Gastrocnemius medialis (tissue), 4 donors: ENCODE measurements around the gene BBS9. TPM values are rescaled to one million over a fixed set of nuclear protein-coding genes. Genes with fewer than 3 reads are reported as not detected.
"Not testable (repeated sequence)": the region's sequence is repeated elsewhere in the genome, so short reads cannot be mapped to it uniquely, and the experiment has no call there.

Experiments
- ATAC-seq, 2 donors: fragments of 150-250 bp; one replicate each; pipeline ENCODE4 v1.9.1; 2016
- DNase-seq, 2 donors: peaks; one replicate each; pipeline ENCODE4 v3.0.0-alpha.2; 2019
- H3K27ac ChIP-seq, 4 donors: fragments of 200-600 bp; sonication (generic); 1 replicate in 1 of 4; 2 replicates in 3 of 4; pipeline ENCODE4 v1.5.1; 2016 to 2018; ENCODE audit warnings: mild to moderate bottlenecking in 2 of 4, moderate library complexity in 1 of 4
- H3K27me3 ChIP-seq, 3 donors: fragments of 200-600 bp; sonication (generic) in 2 of 3; 1 replicate in 1 of 3; 2 replicates in 2 of 3; pipeline versions ENCODE4 v1.5.1 to v1.6.0; 2016 to 2019; ENCODE audit warnings: mild to moderate bottlenecking in 1 of 3, moderate library complexity in 1 of 3
- H3K36me3 ChIP-seq, 2 donors: fragments of 200-600 bp; sonication (generic) in 1 of 2; one replicate each; pipeline ENCODE4 v1.5.1; 2017 to 2018
- H3K4me1 ChIP-seq, 2 donors: fragments of 200-600 bp; sonication (generic) in 1 of 2; one replicate each; pipeline ENCODE4 v1.5.1; 2016 to 2017; ENCODE audit warnings: mild to moderate bottlenecking in 2 of 2
- H3K4me3 ChIP-seq, 4 donors: fragments of 200-600 bp; sonication (generic) in 3 of 4; 1 replicate in 1 of 4; 2 replicates in 3 of 4; pipeline ENCODE4 v1.5.1; 2016 to 2019; ENCODE audit warnings: mild to moderate bottlenecking in 2 of 4
- H3K9me3 ChIP-seq, 3 donors: fragments of 200-600 bp; sonication (generic) in 2 of 3; 1 replicate in 1 of 3; 2 replicates in 2 of 3; pipeline ENCODE4 v1.5.1; 2016 to 2019
- CTCF ChIP-seq, 5 experiments: fragments of 450-650 bp in 3 of 5; fragments of 200-600 bp in 2 of 5; sonication (generic) in 2 of 5; IDR thresholded peaks in 4 of 5; conservative IDR thresholded peaks in 1 of 5; 1 replicate in 4 of 5; 2 replicates in 1 of 5; pipeline ENCODE4 v1.5.1; 2016 to 2019; ENCODE audit warnings: antibody characterized with exemption in 5 of 5, mild to moderate bottlenecking in 3 of 5, moderate library complexity in 3 of 5
- POLR2A ChIP-seq, 2 donors: fragments of 450-650 bp; IDR thresholded peaks; one replicate each; pipeline ENCODE4 v1.6.1; 2017; ENCODE audit warnings: antibody characterized with exemption in 2 of 2, mild to moderate bottlenecking in 2 of 2, moderate library complexity in 2 of 2
- in situ Hi-C, 4 donors: fragments of 200-750 bp; cut with MboI; loops; one replicate each; pipeline versions ENCODE4 v1.15.0 to v1.8.0; 2017; ENCODE audit warnings: low sequenced_read_pairs in 4 of 4
- intact Hi-C: fragments of 100-400 bp; cut with DNase I; formaldehyde crosslinking; loops from one replicate; pipeline ENCODE4 v1.15.1; 2023; ENCODE audit warnings: low total_unique reads
- total RNA-seq, 4 donors: library from RNA; depleted of rRNA; stranded (reverse); fragments of >200 nt; gene quantifications; one replicate each; pipeline versions ENCODE4 v1.1.0 to v1.2.3, GENCODE V29; 2016

BBS9 gene
- total RNA-seq, 4 donors from 2014 or later, result 3.5 to 6.5 (median 5.4) TPM

GRCh38 chr7:33471636-33472242, 342.4 kb downstream of the BBS9 start:
- intact Hi-C loops, result no loop called here
- ATAC-seq, result no peak
- in situ Hi-C loops, result loop anchor here in 1 of 4 donors (25.0 kb wide), 1 partner anchor 466 kb away; no protein-coding TSS in a partner anchor

GRCh38 chr7:33472348-33473025, 343.1 kb downstream of the BBS9 start:
- no peak for TF ChIP-seq CTCF (IDR thresholded peaks at IDR 0.05 in 4 of 5, conservative IDR thresholded peaks at IDR 0.05 in 1 of 5)
- TF ChIP-seq POLR2A (IDR thresholded peaks at IDR 0.05), result no peak
- no peaks in the 10 kb centered on the region for H3K27me3 ChIP-seq
- H3K36me3 ChIP-seq, result no peaks in the 10 kb centered on the region
- H3K4me1 ChIP-seq, result peaks cover 0 to 5% of the 10 kb centered on the region in 2 donors
- H3K4me3 ChIP-seq, result no peak overlapping the region
- ATAC-seq (no peak), DNase-seq (no peak)
- no peaks in the 10 kb centered on the region for H3K9me3 ChIP-seq
- intact Hi-C loops, result no loop called here
- in situ Hi-C loops, result loop anchor here in 1 of 4 donors (25.0 kb wide), 1 partner anchor 465 kb away; no protein-coding TSS in a partner anchor
- H3K27ac ChIP-seq, result no peak overlapping the region

More at GRCh38 chr7:33471636-33472242, 342.4 kb downstream of the BBS9 start:
- Histone ChIP-seq H3K9me3 (no peaks in the 10 kb centered on the region), H3K4me1 (peaks cover 0 to 5% of the 10 kb centered on the region in 2 donors), H3K36me3 (no peaks in the 10 kb centered on the region), H3K27me3 (no peaks in the 10 kb centered on the region), H3K27ac (no peak overlapping the region), H3K4me3 (no peak overlapping the region)
- DNase-seq, result no peak
- TF ChIP-seq CTCF (IDR thresholded peaks at IDR 0.05 in 4 of 5, conservative IDR thresholded peaks at IDR 0.05 in 1 of 5) (no peak), POLR2A (IDR thresholded peaks at IDR 0.05) (no peak)

GRCh38 chr7:33477719-33478480, 348.5 kb downstream of the BBS9 start:
- Histone ChIP-seq H3K36me3 (no peaks in the 10 kb centered on the region), H3K27me3 (no peaks in the 10 kb centered on the region), H3K4me1 (no peaks in the 10 kb centered on the region), H3K4me3 (no peak overlapping the region), H3K9me3 (no peaks in the 10 kb centered on the region), H3K27ac (no peak overlapping the region)
- DNase-seq (no peak), ATAC-seq (no peak)
- in situ Hi-C loops (no loop called here), intact Hi-C loops (no loop called here)
- TF ChIP-seq CTCF (IDR thresholded peaks at IDR 0.05 in 4 of 5, conservative IDR thresholded peaks at IDR 0.05 in 1 of 5) (no peak), POLR2A (IDR thresholded peaks at IDR 0.05) (no peak)

- H3K36me3 ChIP-seq, ATAC-seq, in situ Hi-C loops, H3K9me3 ChIP-seq, H3K27me3 ChIP-seq, H3K4me3 ChIP-seq, DNase-seq, intact Hi-C loops, H3K27ac ChIP-seq, H3K4me1 ChIP-seq: not testable (repeated sequence)
Observed at GRCh38 chr7:33484476-33484875, 355.1 kb downstream of the BBS9 start.
